Vagina (tissue), 2 donors: ENCODE measurements around the gene PGLYRP2.

ENCODE experiments used
- POLR2A ChIP-seq, 2 donors: fragments of 450-650 bp; IDR thresholded peaks; one replicate each; pipeline ENCODE4 v1.6.1; 2017; ENCODE audit warnings: antibody characterized with exemption in 2 of 2, mild to moderate bottlenecking in 2 of 2, moderate library complexity in 2 of 2
- POLR2AphosphoS5 ChIP-seq, 2 donors: sonication (generic); formaldehyde crosslinking; IDR thresholded peaks; one replicate each; pipeline ENCODE4 v1.9.0; 2017; ENCODE audit warnings: antibody characterized with exemption in 2 of 2, mild to moderate bottlenecking in 2 of 2, low read depth in 1 of 2; ENCODE audit not compliant: insufficient read depth in 1 of 2
- TF ChIP-seq, protein P1 (sequence below), 3 experiments: fragments of 450-650 bp in 2 of 3; fragments of 200-600 bp in 1 of 3; sonication (generic) in 1 of 3; IDR thresholded peaks; one replicate each; pipeline ENCODE4 v1.5.1; 2017 to 2019; ENCODE audit warnings: antibody characterized with exemption in 3 of 3, mild to moderate bottlenecking in 2 of 3, moderate library complexity in 2 of 3

- TF ChIP-seq, protein P1, sequence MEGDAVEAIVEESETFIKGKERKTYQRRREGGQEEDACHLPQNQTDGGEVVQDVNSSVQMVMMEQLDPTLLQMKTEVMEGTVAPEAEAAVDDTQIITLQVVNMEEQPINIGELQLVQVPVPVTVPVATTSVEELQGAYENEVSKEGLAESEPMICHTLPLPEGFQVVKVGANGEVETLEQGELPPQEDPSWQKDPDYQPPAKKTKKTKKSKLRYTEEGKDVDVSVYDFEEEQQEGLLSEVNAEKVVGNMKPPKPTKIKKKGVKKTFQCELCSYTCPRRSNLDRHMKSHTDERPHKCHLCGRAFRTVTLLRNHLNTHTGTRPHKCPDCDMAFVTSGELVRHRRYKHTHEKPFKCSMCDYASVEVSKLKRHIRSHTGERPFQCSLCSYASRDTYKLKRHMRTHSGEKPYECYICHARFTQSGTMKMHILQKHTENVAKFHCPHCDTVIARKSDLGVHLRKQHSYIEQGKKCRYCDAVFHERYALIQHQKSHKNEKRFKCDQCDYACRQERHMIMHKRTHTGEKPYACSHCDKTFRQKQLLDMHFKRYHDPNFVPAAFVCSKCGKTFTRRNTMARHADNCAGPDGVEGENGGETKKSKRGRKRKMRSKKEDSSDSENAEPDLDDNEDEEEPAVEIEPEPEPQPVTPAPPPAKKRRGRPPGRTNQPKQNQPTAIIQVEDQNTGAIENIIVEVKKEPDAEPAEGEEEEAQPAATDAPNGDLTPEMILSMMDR (IDR thresholded peaks at IDR 0.05) = peak in 2 of 3 experiments; percentile 22 to 28
- no peak for TF ChIP-seq POLR2A (IDR thresholded peaks at IDR 0.05)
- no peak for TF ChIP-seq POLR2AphosphoS5 (IDR thresholded peaks at IDR 0.05; ENCODE audit: insufficient read depth in 1 of 2, low read depth in 1 of 2)
Measured at GRCh38 chr19:15479391-15480345, at the start of gene PGLYRP2.
